ENCODE measurements around the gene FABP3.

The FABP3 gene

GRCh38 chr1:31373056-31373896 is at the start of gene FABP3:
FABP3 (minus strand) TSS chr1:31373076; CDS start chr1:31373014, 62 bp downstream.
- no peak for DNase-seq

- no peak for DNase-seq
These were observed 48.6 kb upstream of the FABP3 start for GRCh38 chr1:31421371-31422040.

- DNase-seq, result no peak
These were observed 47.8 kb upstream of the FABP3 start for GRCh38 chr1:31420716-31421115.

GRCh38 chr1:31418626-31419323 is 45.9 kb upstream of the FABP3 start:
- DNase-seq, result no peak

GRCh38 chr1:31417148-31417547 is 44.3 kb upstream of the FABP3 start:
- no peak for DNase-seq

GRCh38 chr1:31416101-31416736 is 43.3 kb upstream of the FABP3 start:
- no peak for DNase-seq

- no peak for DNase-seq
These were observed 42.8 kb upstream of the FABP3 start for GRCh38 chr1:31415658-31416057.

GRCh38 chr1:31414980-31415370 is 42.1 kb upstream of the FABP3 start:
- DNase-seq, result no peak

GRCh38 chr1:31413405-31414001 is 40.6 kb upstream of the FABP3 start:
- peak; percentile 38 for DNase-seq

GRCh38 chr1:31412732-31413404 is 40.0 kb upstream of the FABP3 start, which contains the start of gene SERINC2:
SERINC2 (plus strand) TSS chr1:31413213; CDS start chr1:31413266, 53 bp downstream.
- DNase-seq, result no peak

GRCh38 chr1:31412205-31412604 is 39.3 kb upstream of the FABP3 start:
- DNase-seq, result no peak

- DNase-seq, result no peak
These were observed 38.0 kb upstream of the FABP3 start for GRCh38 chr1:31410871-31411270.

- no peak for DNase-seq
These were observed 37.3 kb upstream of the FABP3 start for GRCh38 chr1:31409946-31410858.

- DNase-seq, result no peak
These were observed 36.0 kb upstream of the FABP3 start for GRCh38 chr1:31408788-31409318.

GRCh38 chr1:31407029-31407626 is 34.3 kb upstream of the FABP3 start:
- DNase-seq, result no peak

GRCh38 chr1:31405578-31406245 is 32.8 kb upstream of the FABP3 start:
- no peak for DNase-seq

GRCh38 chr1:31401241-31401640 is 28.4 kb upstream of the FABP3 start:
- DNase-seq, result no peak

- no peak for DNase-seq
These were observed 27.5 kb upstream of the FABP3 start for GRCh38 chr1:31400393-31400792.

GRCh38 chr1:31399976-31400375 is 27.1 kb upstream of the FABP3 start:
- DNase-seq, result no peak

- no peak for DNase-seq
These were observed 25.4 kb upstream of the FABP3 start for GRCh38 chr1:31398246-31398645.

Measured in NCI-H2029 treated with DMSO at 0.1 percent for 48 hours (cell line).